Umbilical cord (tissue), 2 donors: ENCODE measurements around the gene CBX4. TPM values are rescaled to one million over a fixed set of nuclear protein-coding genes. Genes with fewer than 3 reads are reported as not detected.

Experiments
- DNase-seq: peaks from one replicate; pipeline ENCODE4 v3.0.0-alpha.2; 2015; ENCODE audit warnings: low spot score
- total RNA-seq: library from RNA; depleted of rRNA; stranded (reverse); fragments of >200 nt; gene quantifications from one replicate; pipeline ENCODE4 v1.2.3, GENCODE V29; 2014; ENCODE audit warnings: low replicate concordance; ENCODE audit not compliant: insufficient read depth

CBX4 gene
- total RNA-seq, 1 donor from 2014 or later, result 7.2 TPM

DNA sequence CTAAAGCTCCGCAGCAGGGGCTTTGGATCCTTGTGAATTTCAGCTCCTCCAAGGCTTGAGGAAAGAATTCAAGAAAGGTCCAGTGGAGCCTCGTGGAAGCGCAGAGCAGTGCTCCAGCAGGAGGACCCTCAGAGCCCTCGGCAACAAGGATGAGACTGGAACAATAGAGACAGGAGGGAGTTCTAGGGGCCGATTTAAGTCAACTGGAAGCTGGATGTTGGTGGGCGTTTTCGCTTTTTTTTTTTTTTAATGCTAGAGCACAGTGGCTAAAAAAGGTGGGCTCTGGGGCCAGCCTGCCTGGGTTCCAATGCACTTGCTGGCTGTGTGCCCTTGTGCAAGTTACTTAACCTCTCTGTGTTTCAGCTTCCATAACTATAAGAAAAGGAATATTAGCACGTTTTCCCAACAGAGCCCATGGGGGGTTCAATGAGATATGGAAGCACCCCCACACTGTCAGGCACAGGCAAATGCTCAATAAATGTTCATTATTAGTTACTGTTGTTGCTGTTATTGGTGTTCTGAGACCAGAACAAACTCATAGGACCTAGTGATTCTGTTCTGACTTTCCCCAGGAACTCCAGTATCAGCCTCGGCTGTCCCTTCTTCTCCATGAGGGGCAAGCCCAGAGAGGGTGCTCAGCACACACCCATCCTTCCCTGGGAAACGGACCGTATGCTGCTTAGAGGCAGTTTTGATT, 37.1 kb downstream of the CBX4 start:
- no peak for DNase-seq

DNA sequence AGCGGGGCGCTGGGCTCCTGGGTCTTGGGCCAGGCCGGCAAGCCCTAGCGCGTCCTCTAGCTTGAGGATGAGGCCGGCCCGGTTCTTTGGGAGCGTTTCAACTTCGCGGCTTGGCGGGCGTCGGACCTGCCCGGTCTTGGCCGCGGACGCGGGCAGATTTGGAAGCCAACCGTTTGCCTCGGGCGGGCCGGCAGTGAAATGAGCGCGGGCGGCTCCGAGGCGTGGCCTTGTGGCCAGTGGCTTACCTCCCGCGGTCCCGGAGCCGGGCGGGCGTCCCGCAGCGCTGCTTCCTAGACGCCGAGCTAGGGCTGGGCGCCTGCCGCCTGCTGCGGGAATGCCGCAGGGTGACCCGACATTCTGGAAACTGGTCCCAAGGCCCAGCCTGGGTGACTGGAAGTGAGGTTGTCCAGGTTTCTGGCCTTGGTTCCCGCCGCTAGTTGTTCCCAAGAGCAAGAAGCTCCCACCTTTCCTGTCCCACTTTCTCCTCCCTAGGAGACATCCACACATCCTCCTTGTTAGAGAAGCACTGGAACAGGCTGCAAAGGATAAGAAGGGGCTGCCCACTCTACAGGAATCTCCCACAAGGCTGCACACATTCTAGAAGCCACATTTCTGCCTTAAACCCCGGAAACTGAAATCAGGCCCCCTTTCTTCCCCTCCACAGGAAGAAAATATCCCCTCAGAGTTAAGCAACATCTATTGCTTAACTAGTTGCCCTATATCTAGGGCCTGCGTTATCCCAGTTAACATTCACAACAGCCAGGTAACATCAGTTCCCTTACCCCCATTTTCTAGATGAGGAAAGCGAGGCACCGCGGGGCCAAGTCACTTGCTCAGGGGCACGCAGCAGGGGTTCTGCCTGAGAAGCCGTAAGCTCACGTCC, 37.8 kb downstream of the CBX4 start:
- DNase-seq, result no peak

DNA sequence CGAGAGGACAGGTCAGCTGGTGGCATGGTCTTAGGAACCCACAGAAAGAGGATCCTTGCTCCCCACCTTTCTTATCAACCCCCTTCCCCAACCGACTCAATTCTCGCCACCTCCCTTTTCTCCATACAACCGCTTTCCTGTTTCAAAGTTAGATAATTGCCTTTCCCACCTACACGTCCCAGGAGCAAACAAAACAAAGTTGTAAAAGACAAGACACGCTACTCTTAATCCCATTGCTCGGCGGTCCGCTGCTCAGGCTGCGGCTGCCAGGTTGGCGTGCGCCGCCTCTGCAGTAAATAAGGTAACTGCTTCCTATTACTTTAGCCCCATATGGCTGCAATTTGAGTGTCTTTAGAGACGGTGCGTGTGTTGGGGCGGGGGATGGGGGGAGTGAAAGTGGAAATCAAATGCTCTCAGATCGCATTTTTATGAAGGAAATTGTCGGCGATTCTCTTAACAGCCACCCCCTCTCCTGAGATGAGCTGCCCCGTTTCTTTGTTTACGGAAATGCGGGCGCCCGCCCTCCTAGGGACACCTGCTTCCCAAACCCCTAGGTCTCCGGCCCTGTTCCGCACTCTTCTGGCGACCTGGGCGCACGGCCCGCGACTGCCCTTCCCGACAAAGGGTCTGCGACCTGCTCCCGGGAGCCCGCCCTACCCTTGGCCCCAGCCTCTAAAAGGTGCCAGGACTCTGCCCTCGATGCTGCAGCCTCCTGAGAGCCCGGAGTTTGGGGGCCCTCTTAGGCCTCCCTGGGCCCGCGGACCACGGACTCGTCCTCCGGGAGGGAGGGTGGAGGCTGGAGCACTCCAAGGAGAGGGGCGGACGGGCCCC, 38.7 kb downstream of the CBX4 start:
- no peak for DNase-seq

DNA sequence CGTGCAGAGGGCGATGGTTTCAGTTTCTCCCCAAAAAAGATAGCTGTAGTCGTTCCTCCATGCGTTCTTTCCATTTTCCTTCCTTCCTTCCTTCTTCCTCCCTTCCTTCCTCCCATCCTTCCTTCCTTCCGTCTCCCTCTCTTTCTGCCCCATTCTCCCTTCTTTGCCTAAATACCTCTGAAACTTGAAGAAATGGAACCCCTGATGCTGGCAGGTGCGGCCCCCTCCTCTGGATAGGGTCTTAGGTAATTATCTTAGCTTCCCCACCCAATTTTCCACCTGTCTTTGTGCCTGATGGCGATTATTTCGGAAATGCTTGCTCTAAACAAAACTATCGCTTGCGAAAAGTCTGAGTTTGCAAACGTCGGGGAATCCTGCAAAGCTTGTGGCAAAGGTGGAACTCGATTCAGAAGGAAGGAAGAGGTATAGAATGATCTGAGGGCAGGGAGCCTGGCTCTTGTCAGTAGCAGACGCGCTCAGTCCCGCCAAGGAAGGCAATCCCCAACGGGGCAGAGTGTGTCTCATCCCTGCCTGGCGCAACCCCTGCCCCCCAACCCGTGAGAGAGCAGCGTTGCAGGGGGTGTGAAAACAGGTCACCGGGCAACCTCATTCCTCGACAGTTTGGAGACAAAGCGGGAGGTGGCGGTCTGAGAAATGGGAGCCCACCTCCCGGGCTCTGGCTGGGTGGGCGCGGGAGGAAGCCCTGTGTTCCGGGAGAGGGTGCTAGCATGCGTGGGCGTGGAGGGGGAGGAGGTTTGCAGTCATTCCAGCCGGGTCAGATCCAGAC, 39.5 kb downstream of the CBX4 start:
- DNase-seq, result no peak

DNA sequence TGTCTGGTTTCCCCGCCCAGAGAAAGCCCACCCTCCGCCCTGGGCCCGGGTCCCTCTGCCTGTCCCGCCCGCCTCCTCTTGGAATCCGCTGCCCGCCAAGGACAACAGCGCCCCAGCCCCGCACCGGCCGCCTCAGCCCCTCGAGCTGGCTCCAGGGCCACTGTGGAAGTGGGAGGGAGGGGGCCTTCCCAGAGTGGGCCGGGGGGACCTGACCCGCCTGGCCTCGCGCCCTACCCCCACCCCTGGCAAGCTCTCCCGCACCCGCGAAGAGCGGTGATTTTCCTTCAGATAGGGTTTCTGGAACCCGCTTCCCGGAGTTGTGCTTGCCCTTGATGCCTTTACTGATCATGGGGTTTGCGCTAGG, 40.1 kb downstream of the CBX4 start:
- no peak for DNase-seq

DNA sequence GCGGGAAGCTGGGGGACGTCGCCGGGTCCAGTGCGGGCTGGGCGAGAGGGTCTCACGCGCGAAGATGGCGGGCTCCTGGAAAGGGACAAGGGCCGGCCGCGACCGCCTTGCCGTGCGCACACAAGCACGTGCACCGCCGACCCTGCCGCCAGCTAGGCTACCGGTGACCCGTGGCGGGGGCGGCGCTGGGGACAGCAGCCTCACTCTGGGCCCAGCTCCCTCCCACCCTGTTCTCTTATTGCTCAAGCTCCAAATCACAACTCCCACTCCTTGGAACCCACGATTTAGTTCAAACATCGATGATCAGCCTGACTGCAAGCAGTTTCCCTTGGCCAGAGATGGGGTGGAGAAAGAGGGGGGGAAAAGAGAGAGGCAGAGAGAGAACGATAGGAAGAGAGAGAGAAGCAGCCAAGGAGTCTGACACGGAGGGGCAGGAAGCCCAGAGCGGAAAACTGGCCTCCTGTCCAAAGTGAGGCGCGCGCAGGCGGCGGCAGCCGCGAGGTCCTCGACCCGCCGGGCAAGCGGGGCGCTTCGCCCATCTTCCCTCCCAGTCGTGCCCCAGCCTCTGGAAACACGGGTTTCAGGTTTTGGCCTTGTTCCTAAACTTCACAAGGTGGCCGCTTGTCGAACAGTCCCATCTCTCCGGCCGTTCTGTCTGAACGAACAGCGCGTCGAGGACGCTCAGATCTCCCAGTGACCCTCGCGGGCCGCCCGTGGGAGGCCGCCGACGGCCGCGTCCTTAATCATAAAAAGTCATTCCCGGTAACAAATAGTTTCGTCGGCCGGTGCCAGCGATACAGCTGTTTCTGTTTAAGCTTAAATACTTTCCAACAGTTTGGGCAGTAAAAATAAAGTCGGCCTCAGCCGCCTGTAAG, 40.7 kb downstream of the CBX4 start:
- no peak for DNase-seq

DNA sequence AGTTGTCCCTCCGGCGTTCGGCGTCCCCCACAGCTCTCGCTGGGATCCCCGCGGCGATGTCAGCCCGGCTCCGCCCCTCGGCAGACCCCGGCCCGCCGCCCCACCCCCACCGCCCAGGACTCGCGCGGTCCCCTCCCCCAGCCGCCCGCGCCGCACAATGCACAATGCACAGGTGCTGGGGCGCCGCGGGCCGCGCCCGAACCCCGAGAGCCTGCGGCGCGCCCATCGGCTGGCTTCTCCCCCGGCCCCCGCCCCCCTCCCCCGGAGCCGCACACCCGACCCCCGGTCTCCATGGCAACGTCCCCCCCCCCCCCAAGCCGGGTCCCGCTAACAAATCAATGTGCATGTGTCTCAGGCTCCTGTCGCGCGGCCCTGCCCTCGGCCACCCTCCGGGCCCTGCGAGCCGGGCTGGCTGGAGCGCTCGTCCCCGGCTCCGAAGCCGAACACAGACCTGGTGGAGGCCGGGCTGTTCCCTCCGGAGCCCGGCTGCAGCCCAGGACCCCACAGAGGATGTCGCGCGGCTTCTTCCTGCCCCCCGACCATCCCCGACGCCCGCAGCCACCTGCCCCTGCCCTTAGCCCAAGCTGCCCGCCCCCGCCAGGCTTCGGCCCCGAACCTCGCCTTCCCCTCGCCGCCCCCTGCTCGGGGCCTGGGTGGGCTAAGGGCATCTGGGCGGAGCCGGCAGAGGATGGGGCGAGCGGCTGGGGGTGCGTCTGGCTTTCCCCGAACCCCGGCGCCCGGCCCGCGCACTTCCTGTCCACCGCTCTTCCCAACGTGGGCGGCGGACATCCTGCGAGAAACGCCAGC, 41.5 kb downstream of the CBX4 start:
- no peak for DNase-seq

DNA sequence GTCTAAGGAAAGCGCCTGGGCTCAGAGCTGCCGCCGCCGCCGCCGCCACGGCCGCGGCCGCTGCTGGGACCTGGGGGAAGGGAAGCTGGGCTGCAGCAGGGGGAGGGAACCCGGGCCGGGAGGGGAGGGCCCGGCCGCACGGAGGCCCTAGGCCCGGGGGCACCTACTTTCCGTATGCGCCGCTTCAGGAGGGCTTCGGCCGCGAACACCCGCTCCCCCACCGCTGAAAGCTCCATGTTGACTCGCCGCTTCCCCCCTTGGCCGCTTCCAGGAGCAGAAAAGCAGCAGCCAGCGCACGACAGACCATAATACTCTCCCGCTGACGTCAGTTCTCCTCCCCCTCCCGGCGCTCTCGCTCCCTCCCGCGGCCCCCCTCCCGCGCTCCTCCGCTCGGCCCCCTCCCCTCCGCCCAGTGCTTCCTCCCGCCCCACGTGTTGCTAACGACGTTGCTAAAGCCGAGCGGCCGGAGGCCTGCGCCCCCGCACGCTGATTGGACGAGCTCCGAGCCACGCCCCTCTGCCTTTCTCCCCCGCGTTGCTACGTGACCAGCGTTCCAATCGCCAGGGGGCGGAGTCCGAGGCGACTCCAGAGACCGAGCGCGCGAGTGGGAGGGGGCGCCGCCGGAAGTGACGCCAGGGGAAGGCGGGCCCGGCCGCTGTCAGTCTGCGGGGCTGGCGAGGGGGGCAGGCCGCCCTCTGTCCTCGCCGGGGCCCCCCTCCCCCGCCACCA, 42.3 kb downstream of the CBX4 start, which contains the start of gene CBX8:
Gene CBX8 (minus strand): TSS at position 315 of the 729 bp plus-strand sequence. CDS start 79 bp downstream, at position 236.
- DNase-seq, result peak; percentile 100

DNA sequence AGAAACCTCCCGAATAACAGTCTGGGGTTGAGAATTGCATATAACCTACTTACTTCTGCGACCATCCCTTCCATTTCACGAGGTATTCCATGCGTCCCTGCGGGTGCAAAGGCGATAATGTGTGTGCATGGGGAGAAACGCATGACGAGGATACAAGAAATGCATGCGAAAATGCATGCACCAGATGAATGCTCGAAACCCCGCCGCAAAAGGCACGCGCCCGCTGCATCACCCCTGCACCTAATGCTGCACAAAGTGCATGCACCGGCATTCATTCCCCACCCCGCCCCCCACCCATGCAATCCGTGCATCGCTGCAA, 42.8 kb downstream of the CBX4 start:
- no peak for DNase-seq

DNA sequence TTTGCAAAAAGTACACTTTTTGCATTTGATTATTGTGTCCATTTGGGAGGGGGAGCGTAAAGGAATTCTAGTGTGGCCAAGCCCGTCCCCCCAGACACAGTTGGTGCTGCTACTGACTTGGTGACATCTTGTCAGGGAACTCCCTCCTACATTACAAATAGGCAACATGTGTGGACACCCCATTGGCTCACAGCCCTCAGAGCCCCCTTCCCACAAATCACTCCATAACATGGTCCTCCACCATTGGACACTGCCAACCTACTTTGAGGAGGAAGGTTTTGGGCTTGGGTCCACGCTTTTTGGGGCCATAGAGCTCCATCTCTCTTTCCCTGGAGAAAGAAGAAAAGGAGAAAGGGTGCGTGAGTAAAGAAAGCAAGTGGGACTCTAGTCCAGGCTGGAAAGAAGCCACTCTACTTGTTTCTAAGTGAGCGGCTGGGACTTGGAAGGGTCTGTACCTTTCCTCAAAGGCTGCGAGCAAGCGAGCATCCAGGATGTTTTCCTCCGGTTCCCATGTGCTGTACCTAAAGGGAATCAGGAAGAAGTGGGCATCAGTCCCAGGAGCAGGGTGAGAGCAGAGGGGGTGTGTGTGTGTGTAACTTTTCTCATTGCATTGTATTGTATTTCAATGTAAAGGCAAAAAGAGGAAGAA, 43.3 kb downstream of the CBX4 start:
- DNase-seq, result no peak

DNA sequence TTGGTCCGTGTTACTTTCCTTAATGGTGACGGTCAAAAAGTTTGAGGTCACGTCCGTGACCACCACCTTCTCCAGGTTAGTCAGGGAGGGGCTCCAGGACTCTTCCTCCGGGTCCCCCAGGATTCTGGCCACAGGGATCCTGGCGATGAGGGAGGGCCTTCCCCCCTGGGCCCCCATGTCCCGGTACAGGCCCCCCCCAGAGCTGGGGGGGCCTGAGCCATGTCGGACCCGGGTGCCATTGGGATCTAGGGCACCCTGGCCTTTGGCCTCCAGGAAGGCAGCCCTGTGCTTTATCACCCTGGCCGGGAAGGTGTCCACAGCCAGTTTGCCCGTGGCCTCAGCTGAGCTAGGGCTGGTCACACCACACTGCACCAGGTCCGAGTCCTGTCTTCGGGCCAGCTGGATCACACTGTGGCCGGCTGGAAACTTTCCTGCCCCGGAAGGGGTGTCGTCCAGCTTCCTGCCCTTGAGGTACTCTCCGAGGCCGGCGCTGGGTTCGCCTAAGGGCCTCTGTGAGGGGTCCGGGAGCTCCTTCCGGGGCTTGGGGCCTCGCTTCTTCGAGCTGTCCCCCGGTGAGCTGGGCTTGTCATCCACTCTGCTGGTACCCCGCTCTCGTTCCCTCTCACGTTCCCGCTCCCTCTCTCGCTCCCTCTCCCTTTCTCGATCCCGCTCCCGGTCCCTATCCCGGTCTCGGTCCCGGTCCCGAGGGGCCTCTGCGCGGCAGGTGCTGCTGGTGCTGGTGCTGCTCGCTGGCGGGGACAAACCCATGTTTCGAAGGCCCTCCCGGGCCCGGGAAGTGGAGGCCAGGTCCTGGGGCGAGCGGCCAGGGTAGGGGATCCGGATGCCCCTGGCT, 44.4 kb downstream of the CBX4 start:
- no peak for DNase-seq

DNA sequence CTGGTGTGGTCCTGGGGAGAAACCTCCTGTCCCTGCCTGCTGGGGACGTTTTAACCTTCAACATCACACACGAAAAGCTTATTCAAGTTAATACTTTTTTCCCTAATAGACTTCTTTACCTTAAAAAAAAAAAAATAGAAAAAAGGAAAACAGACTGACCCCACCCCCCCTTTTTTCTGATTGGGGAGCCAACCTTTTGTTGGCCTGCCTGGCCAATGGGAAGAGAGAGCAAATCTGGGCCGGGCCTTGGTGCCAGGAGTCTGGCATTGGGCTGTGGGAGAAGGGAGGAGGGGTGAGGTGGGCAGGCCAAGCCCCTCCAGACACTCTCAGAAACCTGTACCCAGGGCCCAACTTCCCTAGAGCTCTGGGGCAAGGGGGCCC, 45.3 kb downstream of the CBX4 start:
- DNase-seq, result peak; percentile 88

DNA sequence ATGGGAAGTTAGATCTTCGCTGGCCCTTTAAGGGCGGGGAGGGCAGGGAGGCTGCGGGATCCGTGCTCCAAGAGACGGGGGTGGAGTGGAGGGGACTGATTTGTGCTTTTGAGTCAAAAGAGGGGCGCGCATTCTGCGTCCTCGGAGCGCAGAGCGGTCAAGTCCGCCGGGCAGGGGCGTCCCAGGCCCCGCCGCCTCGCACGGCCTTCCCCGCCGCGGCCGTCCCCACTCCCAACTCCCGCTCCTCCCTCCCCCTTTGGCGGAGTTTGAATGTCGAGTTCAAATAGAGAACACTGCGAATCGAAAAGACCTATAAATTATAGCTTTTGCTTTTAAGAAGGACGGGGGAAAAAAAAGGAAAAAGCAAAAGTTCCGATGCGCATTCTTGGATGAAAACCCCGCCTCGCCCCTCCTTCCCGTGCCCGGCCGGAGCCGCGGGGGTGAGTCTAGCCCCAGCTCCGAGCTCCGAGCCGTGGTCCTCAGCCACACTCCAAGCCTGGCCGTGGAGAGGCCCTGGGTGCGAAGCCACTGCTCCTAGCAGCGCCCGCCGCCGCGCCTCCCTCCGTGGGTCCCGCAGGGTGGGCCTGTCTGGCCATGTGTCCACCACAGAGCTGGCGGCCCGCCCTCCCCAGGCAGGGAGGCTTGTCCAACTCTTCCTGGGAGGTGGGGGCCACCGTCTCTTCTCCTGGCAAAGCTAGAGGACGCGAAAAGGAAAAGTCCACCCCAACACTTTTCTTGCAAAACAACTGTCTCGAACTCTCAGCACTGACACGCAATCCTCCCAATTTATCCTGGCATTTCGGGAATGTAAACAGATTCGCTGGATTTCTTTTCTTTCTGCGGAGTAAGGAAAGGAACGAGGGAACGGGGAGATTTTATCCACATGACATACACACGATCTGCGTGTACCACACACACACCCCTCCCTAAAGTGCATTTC, 46.0 kb downstream of the CBX4 start:
- DNase-seq, result peak; percentile 84

DNA sequence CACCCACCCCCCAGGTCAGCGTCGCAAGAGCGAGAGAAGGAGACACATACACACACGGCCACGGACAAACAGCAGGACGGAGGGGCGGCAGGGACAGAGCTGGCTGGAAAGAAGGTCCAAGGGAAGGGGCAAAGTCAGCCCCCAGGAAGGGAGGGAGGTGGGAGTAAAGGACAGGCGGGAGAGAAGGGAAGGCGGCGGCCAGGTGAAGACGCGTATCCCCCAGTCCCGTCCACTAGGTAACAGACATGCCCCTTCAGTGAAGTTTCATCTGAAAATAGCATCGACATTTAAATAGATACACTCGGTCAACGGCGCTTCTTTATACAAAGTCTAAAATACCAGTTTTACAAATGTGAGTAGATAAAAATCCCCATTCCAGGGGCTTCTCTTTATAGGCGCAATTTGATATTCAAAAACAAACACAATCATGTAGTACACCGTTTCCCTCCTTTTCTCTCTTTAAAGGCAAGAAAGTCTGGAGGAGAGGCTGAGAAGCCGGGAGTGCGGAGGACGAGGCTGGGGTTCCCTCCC, 46.8 kb downstream of the CBX4 start:
- no peak for DNase-seq

DNA sequence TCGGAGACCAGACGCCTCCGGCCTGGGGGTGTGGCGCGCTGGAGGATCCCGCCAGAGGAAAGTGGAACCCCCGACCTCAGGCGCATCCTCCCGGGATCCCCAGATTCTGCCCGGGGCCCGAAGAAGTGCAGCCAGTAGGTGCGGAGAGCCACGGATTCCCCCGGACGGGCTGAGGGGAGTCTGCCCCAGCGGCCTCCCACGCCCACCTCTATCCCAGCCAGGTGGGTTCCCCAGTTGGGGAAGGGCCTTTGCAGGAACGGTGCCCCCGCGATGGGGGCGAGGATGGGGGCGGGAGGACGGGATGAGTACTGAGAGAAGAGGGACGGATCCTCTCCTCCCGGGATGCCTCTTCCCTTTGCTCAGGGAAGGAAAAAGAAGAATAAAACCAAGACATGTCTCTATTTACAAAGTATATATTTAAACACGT, 47.5 kb downstream of the CBX4 start:
- DNase-seq, result no peak
